GM13976 (cell line): ENCODE data around the gene CDH23.

ENCODE experiments used
- DNase-seq: peaks from one replicate; pipeline ENCODE4 v3.0.0; 2012; ENCODE audit warnings: low spot score
- in situ Hi-C: fragments of 300-500 bp; cut with MboI; formaldehyde crosslinking; loops from one replicate; pipeline ENCODE4 v1.12.0; 2022; ENCODE audit warnings: low sequenced_read_pairs, mixed read lengths, inconsistent platforms; ENCODE audit not compliant: unreplicated experiment
- TF ChIP-seq, protein P1 (sequence below): IDR thresholded peaks from 2 replicates; pipeline ENCODE4 v1.5.1; 2012; ENCODE audit warnings: borderline replicate concordance, mild to moderate bottlenecking; ENCODE audit not compliant: insufficient read depth; ENCODE audit errors: extremely low read depth, missing control alignments, control extremely low read depth

The CDH23 gene

DNA sequence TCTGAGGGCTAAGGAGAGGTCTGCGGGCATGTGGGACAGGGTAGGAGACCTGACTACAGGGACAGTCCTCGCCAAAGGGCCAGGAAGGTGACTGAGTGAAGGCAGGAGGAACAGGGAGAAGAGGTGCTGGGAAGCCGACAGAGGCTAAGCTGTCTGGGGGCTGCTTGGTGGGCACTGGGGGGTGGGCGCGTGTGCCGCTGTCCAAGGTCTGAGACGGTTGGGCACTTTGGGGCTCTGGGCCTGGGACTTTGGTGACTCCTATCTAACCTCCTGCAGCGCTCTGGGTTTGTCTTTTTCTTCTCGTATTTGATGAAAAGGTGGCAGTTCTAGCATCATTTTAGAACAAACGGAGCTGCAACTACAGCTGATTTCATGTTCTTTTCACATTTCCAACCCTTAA lies 181.3 kb downstream of the CDH23 start:
- in situ Hi-C loops, result no loop called here
- TF ChIP-seq, protein P1, sequence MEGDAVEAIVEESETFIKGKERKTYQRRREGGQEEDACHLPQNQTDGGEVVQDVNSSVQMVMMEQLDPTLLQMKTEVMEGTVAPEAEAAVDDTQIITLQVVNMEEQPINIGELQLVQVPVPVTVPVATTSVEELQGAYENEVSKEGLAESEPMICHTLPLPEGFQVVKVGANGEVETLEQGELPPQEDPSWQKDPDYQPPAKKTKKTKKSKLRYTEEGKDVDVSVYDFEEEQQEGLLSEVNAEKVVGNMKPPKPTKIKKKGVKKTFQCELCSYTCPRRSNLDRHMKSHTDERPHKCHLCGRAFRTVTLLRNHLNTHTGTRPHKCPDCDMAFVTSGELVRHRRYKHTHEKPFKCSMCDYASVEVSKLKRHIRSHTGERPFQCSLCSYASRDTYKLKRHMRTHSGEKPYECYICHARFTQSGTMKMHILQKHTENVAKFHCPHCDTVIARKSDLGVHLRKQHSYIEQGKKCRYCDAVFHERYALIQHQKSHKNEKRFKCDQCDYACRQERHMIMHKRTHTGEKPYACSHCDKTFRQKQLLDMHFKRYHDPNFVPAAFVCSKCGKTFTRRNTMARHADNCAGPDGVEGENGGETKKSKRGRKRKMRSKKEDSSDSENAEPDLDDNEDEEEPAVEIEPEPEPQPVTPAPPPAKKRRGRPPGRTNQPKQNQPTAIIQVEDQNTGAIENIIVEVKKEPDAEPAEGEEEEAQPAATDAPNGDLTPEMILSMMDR, result no peak
- DNase-seq, result no peak

DNA sequence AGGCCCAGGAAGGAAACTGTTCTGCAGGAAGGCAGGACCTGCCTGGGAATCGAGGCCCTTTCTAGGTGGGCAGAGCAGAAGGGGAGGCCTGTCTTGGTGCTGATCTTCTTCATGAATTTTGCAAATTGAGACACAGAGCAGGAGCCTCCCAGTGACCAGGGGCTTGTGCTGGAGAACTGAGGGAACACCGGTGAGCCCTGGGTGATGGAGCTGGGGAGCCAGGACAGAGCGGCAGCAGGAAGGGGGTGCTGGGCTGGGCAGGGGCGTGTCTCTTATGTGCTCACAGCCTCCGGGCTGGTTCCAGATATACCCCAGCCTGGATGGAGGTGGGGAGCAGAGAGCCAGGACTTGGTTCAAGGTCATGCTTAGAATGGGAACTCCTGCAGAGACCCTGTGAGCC lies 182.9 kb downstream of the CDH23 start:
- DNase-seq, result no peak
- in situ Hi-C loops, result no loop called here
- TF ChIP-seq, protein P1, result no peak

DNA sequence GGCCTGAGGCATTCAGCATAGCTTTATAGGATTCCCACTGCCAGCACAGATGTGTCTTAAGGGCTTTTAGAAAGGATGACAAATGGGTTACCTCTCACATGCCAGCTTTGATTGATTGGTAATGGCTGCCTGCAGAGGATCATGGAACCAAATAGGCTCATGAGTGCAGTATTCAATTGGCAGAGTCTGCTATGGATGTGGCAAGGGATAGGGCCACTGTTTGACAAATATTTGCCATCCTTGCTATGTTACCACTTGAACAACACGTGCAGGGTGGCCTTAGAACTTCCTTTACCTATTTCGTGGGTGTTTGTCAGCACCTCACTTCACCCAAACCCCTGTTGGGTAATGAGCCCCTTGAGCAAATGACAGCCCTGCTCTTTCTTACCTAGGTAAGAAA lies 183.7 kb downstream of the CDH23 start:
- in situ Hi-C loops, result no loop called here
- DNase-seq, result no peak
- TF ChIP-seq, protein P1, result no peak

DNA sequence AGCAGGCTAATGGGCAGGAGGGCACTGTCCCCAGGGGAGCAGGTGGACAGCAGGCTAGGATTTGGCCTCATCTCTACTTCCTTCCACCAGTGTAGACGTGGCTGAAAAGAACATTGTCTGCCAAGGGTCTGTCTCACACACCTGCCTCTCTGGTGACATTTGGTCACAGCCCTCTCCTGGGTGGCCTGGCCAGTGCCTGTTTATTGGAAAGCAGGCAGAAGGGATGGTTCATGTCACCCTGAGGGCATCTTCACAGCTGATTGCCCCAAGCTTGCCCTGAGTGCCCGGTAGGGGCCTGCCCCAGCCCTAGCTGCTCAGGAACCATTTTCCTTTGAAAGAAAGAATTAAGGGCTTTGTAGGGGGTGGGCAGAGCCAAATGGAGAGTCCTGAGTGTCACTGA lies 184.2 kb downstream of the CDH23 start:
- TF ChIP-seq, protein P1, result no peak
- in situ Hi-C loops, result no loop called here
- DNase-seq, result no peak

DNA sequence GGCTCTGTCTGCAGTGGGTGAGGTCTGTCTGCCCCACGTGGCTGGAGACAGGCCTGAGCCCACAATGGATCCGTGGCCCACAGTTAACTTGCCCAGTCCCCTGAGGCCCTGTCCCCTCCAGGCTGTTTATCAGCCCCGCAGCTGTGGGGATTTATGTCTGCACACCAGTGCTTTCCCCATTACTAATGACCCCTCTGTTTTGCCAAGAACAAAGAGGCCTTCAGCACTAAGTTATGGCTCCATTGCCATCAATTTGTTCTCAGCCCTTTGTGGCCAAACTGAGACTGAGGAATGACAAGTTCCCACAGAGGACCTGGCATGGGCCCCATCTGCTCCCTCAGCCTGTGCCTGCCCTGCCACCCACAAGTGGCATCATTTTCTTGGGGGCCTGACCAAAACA lies 184.7 kb downstream of the CDH23 start:
- no peak for DNase-seq
- TF ChIP-seq, protein P1, result no peak
- in situ Hi-C loops, result no loop called here

DNA sequence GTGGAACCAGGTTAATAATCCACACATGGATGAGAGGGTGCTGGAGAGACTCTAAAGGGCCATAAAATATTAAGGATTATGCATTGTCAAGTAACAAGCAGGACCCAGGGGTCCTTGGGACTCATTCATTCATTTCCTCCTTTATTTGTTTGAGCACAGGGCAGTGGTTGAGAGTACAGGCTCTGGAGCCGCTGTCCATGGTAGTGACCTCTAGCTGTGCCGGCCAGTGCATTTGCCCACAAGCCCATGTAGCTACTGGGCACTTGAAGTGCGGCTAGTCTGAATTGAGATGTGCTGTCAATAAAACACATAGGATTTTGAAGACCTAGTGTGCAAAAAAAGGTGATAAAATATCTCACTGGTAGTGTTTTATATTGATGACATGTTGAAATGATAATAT lies 185.3 kb downstream of the CDH23 start:
- TF ChIP-seq, protein P1, result no peak
- in situ Hi-C loops, result no loop called here
- DNase-seq, result no peak

DNA sequence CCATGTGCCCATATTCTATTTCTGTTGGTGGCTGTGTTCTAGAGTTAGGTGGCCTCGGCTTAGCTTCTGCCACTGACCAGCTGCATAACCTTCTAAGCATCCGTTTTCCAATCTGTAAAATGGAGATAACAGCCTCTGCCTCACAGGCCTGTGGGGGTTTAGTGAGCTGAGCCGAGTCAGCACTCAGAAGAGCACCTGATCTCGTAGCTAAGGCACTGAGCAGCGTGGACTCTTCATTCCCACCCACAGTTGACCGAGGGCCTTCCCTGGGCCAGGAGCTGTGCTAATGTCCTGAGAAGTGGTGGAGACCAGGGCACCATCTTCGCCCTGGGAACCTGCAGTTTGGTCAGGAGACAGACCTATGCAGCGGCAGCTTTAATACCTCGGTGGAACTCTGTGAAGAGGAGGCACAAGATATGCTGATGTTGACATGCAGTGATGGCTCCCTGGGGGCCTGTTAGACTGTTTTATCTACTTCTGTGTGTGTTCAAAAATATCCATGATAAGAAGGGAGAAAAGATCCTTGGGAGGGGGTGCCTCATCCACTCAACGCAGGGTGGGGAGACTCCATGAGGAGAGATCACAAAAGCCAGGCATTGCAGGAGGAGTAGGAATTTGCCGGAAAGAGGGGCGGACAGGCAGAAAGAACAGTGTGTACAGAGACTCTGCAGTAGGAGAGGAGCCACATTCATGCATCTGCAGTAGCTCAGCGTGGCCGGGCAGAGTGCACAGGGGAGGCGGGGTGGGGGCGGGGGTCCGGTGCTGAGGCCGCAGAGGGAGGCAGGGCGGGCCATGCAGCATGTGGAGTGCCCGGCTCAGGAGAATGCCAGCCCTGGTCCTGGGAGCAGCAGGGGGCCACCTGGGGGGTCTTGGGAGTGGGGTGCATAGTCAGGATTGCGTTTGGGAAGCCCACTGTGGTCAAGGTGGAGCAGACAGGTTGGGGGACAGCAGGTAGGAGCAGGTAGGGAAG lies 186.1 kb downstream of the CDH23 start:
- TF ChIP-seq, protein P1, result no peak
- in situ Hi-C loops, result no loop called here
- no peak for DNase-seq
